Tibial nerve (tissue), 3 donors: ENCODE data around the gene HHLA2.

ENCODE experiments used
- POLR2A ChIP-seq, 2 donors: fragments of 450-650 bp; IDR thresholded peaks; one replicate each; pipeline ENCODE4 v1.6.1; 2017; ENCODE audit warnings: antibody characterized with exemption in 2 of 2, mild to moderate bottlenecking in 2 of 2, moderate library complexity in 2 of 2
- TF ChIP-seq, protein P1 (sequence below), 5 experiments: fragments of 200-600 bp in 3 of 5; fragments of 450-650 bp in 2 of 5; sonication (generic) in 3 of 5; IDR thresholded peaks; one replicate each; pipeline ENCODE4 v1.5.1; 2016 to 2019; ENCODE audit warnings: antibody characterized with exemption in 5 of 5, mild to moderate bottlenecking in 3 of 5, moderate library complexity in 2 of 5

DNA sequence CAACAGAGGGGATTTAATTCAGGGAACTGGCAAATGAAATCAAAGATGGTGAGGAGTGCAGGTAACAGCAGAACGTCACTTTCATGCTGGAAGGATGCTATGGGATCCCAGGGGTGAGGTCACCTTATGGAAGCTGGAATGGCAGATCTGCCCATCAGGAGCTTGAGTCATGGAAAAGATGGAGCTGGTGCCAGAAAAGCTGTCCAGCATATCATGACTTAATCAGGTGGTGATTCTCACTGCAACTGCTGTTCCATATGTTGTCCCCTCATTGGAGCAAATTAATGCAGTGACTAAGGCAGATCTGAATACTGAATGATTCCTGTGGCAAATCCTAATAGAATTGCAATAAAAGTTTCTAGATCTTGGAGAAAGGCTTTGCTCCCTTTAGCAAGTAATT, 38.4 kb downstream of the HHLA2 start:
- TF ChIP-seq, protein P1, sequence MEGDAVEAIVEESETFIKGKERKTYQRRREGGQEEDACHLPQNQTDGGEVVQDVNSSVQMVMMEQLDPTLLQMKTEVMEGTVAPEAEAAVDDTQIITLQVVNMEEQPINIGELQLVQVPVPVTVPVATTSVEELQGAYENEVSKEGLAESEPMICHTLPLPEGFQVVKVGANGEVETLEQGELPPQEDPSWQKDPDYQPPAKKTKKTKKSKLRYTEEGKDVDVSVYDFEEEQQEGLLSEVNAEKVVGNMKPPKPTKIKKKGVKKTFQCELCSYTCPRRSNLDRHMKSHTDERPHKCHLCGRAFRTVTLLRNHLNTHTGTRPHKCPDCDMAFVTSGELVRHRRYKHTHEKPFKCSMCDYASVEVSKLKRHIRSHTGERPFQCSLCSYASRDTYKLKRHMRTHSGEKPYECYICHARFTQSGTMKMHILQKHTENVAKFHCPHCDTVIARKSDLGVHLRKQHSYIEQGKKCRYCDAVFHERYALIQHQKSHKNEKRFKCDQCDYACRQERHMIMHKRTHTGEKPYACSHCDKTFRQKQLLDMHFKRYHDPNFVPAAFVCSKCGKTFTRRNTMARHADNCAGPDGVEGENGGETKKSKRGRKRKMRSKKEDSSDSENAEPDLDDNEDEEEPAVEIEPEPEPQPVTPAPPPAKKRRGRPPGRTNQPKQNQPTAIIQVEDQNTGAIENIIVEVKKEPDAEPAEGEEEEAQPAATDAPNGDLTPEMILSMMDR (IDR thresholded peaks at IDR 0.05) = no peak
- no peak for TF ChIP-seq POLR2A (IDR thresholded peaks at IDR 0.05)
